ENCODE results near the gene LAMA5.

Gene LAMA5

DNA sequence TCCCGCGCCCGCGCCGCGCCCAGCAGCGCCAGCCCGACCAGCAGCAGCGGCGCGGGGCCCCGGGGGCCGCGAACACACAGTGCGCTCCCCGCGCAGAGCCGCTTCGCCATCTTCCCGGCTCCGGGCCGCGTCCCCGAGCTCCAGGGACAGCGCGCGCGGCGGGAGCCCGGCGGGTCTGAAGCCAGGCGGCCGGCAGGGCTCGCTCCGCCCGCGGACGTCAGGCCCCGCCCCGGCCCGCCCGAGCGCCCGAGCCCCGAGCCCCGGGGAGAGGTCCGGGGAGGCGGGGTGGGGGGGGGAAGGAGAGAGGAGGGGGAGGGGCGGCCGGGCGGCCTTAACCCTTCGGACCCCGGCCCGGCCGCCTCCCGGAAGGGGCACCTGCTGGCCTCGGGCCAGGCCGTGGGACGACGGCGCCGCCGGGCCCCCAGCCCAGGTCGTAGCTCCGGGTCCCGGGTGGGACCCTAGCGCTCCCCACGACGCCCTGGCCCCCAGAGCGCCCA is at the start of gene LAMA5:
TSS of gene LAMA5 (minus strand) at position 177 of the 497 bp plus-strand sequence. CDS start at position 110, 67 bp downstream.
- no peak for DNase-seq (ENCODE audit: low read depth)

DNA sequence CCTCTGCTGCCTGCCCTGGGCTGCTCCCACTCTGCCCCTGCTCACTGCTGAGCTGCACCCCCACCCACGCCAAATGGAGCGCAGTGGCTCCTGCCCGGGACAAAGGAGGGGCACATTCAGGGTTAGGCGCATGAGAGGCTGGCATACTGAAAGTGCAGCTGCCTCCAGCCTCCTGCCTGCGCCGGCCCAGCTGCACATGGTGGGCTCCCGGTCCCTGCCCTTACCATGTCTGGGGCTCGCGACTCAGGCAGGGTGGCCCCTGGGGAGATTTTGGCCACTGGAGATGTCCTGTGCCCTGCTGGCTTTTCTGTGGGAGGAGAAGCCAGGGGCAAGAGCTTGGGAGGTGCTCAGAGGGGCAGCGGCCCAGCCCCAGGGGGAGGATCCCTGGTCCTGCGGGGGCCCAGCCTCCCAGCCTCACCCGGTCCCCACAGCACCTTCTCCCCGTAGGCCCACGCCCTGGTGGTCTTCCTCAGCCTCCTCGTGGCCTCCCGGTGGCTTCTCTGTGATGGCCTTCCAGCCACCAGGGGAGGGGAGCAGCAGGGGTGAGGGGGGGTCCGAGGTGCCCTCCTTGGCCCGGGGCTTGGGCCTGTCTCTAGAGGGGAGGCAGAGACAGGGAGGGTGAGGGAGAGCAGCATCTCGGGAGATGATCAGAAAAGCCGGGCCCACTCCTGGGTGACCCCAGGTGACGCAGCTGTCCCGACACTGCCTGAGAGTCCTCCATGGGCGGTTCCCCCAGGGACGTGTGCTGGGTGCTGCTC is 48.4 kb upstream of the LAMA5 start:
- no peak for DNase-seq (ENCODE audit: low read depth)

- no peak for DNase-seq (ENCODE audit: low read depth)
These were observed 46.9 kb upstream of the LAMA5 start for GRCh38 chr20:62413896-62414481.

- DNase-seq (ENCODE audit: low read depth) = no peak
These were observed 46.0 kb upstream of the LAMA5 start for GRCh38 chr20:62413025-62413570.

GRCh38 chr20:62412194-62413024 is 45.3 kb upstream of the LAMA5 start:
- DNase-seq (ENCODE audit: low read depth) = no peak

DNA sequence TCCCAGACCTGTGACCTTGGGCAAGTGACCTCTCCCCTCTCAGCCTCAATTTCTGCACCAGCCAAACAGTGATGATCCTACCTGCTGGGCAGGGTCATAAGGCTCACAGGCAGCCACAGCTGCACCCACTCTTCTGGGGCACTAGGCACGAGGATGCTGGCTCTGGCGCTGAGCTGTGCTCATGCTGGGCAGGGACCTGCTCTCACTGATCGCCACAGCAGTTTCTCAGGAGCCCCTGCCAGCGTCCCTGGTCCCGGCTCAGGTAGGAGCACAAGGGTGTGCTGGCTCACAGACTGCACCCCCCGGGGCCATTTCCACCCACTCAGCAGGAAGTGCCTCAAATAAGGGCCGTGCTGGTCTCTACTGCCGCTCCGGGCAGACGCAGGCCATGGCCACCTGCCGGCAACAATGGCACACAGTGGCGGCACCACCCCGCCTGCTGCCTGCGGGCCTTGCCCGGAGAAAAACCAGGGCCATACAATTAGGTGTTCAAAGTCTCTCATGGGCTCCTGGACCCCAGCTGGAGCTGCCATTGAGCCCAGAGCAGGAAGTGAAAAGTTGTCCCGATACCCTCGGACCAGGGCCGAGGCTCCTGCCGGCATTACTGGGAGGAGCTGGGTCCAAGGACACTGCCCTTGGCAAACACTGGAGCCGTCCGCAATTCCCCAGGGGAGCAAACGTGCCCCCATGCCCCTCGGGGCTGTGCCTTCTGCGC is 44.5 kb upstream of the LAMA5 start:
- no peak for DNase-seq (ENCODE audit: low read depth)

GRCh38 chr20:62410746-62411478 is 43.8 kb upstream of the LAMA5 start:
- no peak for DNase-seq (ENCODE audit: low read depth)

GRCh38 chr20:62409931-62410745 is 43.0 kb upstream of the LAMA5 start:
- peak; percentile 40 for DNase-seq (ENCODE audit: low read depth)

DNA sequence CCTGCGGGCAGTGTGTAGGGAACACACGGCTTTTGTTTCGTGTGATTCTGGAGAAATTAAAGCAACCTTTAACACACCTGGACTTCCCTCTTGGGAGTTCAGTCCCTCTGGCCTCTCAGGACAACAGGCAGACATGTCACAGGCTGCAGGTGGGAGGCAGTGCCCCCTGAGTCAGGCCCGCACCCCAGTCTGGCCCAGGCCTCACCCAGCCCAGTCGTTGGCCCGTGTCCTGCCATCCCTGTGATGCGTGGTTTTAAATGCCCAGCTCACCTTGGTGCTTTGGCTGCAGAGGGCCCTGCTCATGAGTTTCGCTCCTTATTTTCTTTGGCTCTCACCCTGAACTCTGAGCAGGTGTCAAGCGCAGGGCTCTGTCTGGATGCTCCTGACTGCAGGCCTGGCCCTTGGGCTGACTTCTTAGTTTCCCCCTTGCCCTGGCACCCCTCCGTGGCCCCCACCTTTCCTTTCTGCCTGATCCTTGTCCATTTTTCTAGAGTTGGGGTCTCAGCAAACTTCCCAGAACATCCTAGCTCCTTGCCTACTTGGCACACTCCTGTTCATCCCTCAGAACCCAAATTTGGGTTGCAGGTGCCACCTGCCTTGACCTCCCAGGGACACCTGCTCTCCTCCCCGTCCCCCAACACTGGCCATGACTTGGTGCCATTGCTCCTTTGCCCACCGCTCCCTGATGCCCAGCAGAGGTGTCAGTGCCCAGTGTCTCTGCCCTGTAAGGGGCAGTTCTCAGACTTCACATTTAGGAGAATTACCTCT is 42.2 kb upstream of the LAMA5 start:
- DNase-seq (ENCODE audit: low read depth) = no peak

DNA sequence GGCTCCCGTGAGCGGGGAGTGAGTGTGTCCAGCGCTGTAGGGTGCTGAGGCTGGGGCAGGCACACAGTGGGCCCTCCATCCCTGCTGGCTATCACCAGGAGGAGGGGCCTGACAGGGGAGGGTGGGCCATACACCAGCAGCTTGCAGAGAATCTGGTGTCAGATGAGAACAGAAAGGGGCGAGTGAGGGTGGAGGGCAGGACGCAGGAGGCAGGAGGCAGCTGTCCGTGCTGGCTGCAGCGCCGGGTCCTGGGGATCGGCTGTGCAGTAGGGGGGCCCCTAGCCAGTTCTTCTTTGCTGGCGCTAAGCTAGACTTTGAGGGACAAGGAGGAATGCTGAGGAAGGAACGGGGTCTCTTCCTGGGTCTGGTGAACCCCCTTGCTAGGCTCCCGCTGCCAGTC is 41.5 kb upstream of the LAMA5 start:
- no peak for DNase-seq (ENCODE audit: low read depth)

GRCh38 chr20:62408055-62408454 is 40.9 kb upstream of the LAMA5 start:
- no peak for DNase-seq (ENCODE audit: low read depth)

DNA sequence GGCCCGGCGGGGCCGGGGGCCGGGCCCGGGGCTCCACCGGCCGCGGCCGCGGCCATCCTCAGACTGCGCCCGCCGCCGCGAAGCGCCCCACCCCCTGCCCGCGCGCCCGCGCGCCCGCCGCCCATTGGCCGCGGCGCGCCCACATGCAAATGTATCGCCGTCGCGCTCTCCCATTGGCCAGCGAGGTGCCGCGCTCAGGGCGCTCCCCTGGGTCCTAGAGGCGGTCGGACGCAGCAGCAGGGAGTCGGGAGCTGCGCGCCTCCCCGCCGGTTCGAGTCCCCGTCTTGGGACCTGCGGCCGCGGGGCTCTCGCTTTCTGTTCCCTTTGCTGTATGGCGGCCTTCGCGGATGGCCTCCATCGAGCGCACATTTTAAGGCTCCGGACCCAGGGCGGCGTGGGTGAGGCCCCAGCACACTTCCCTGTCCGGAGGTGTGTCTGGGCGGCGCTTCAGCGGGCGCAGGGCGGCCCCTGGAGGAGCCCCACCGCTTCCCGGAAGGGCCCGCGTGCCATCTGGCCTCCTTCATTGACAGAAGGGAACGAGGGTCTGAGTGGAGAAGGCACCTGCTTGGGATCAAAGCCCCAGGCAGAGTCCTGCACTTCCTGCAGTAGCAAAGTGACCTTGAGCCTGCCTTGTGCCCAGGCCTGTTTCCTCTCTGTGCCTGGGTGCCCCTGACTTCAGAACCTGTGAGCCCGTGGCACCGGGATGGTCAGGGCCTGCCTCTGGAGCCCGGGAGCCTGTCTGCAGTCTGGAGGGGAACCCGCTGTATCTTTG is 40.3 kb upstream of the LAMA5 start, which contains the start of gene CABLES2:
TSS of gene CABLES2 (minus strand) at position 65 of the 772 bp plus-strand sequence. CDS start at position 56, 9 bp downstream.
- DNase-seq (ENCODE audit: low read depth) = peak; percentile 93

DNA sequence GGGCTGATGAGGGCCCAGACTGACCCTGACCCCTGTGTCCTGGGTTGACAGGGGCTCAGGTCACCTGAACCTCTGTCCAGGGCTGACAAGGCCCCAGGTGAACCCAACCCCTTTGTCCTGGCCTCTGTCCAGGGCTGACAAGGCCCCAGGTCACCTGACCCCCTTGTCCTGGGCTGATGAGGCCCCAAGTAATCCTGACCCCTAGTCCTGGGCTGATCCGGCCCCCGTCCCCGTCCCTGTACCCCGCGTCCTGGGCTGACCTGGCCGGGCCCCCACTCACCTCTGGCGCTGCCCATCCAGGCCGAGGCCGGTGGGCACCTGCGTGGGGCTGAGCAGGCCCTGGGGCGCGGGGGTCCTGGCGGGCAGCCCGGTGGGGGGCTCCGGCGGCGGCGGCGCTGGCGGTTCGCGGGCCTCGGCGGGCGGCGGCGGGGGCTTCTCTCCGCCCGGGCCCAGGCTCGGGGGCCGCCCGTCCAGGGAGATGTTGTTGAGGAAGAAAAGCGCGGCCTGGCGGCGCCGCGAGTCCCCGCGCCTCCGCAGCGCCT is 39.6 kb upstream of the LAMA5 start:
- DNase-seq (ENCODE audit: low read depth) = no peak

GRCh38 chr20:62405981-62406513 is 38.9 kb upstream of the LAMA5 start:
- no peak for DNase-seq (ENCODE audit: low read depth)

GRCh38 chr20:62405108-62405980 is 38.2 kb upstream of the LAMA5 start:
- DNase-seq (ENCODE audit: low read depth) = no peak

DNA sequence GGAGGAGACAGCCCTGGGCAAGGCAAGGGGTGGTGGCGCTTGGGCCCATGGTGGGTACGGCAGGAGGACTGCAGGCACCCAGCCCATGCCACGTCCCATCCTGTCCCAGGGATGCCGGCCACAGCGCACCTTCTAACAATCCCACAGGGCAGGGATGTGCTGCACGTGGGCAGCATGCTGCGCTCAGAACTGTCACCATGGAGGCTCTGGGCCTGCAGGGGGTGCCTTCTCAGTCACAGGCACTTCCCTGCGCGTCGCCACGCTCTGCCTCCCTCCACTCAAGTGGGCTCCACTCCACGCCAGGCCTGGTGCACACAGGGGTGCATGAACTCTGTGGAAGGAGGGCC is 37.6 kb upstream of the LAMA5 start:
- DNase-seq (ENCODE audit: low read depth) = no peak

- no peak for DNase-seq (ENCODE audit: low read depth)
These were observed 37.1 kb upstream of the LAMA5 start for GRCh38 chr20:62404112-62404665.

Measured in activated T-cell treated with anti-CD3 and anti-CD28 coated beads for 48 hours (primary cell).